Amygdala (tissue), 56 donors: ENCODE data around the gene LLGL2.

ENCODE experiments used
- DNase-seq, 56 donors: peaks; one replicate each; lab custom pipeline; 2025; lab: John Stamatoyannopoulos, UW

The LLGL2 gene

DNA sequence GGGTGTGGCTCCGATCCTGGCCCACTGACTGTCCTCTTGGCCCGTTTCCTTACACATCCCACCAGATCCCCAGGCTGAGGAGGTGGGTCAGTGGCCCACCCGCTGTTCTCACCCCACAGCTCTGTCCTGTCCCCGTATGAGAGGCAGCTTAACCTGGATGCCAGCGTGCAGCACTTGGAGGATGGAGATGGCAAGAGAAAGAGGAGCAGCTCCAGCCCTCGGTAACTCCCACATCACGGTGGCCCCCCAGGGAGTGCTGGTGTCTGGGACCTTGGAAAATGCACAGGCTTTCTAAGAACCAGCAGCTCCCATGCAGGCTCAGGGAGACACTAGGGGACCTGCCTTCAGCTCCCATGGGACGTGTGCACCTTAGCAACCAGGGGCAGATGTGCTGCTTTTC is 4.2 kb upstream of the LLGL2 start:
- no peak for DNase-seq

GRCh38 chr17:75521951-75522727 is 3.4 kb upstream of the LLGL2 start:
- no peak for DNase-seq

DNA sequence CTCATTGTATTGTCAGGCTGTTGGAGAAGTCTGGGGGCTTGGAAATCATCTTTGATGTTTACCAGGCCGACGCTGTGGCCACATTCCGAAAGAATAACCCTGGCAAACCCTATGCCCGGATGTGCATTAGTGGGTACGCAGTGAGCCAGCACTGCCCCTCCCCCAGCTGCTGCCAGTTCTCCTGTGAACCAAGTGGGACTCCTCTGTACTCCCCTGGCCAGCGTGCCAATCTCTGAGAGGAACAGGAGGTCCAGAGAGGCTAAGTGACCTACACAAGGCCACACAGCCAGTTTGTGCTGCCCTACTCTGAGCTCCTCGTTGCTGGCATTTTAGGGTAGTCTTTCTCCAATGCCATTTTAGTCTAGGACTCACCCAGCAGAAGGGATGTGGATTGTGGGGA is 1.9 kb upstream of the LLGL2 start:
- DNase-seq: no peak

- DNase-seq: no peak
These were observed 1.1 kb upstream of the LLGL2 start for GRCh38 chr17:75524269-75524969.

GRCh38 chr17:75525806-75526554 is 483 bp downstream of the LLGL2 start:
- no peak for DNase-seq

DNA sequence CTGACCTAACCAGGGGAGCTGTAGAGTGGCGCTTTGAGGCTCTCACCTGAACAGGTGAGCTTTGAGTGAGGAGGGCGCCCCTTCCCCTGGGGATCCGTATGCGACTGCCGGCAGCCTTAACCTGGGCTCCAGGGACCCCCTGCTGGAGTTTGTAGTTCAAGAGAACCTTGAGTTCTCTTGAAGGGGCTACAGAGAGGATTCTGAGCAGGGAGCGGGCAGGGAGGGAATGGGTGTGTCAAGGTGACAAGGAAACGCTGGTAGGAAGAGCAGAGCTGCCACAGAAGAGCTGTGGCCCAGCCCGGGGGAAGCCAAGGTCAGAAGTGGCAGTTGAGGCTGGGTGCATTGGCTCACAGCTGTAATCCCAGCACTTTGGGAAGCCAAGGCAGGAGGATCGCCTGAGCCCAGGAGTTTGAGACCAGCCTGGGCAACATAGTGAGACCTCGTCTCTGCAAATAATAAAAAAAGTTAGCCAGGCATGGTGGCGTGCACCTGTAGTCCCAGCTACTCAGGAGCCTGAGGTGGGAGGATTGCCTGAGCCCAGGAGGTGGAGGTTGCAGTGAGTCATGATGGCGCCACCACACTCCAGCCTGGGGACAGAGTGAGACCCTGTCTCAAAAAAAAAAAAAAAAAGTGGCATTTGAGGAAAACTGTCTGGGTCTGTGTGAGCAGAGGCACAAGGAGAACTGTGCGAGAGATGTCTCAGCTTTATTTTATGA is 1.2 kb downstream of the LLGL2 start:
- no peak for DNase-seq

GRCh38 chr17:75530837-75531720 is 5.6 kb downstream of the LLGL2 start:
- DNase-seq: no peak

DNA sequence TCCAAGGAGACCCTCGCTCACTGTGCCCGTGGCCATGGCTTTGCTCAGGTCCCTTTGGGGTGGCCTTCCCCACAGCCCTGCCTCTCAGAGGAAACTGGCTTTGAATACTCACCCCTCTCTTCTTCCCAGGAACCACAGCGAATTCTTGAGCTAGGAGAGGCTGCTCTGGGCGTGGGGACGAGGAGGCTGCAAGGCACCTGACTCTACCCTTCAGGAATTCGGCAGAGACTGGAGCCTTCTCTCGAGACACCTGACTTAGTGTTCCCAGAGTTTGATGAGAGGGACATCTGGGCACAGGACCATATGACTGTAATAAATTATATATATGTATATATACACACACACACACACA is 6.2 kb downstream of the LLGL2 start:
- DNase-seq: no peak

DNA sequence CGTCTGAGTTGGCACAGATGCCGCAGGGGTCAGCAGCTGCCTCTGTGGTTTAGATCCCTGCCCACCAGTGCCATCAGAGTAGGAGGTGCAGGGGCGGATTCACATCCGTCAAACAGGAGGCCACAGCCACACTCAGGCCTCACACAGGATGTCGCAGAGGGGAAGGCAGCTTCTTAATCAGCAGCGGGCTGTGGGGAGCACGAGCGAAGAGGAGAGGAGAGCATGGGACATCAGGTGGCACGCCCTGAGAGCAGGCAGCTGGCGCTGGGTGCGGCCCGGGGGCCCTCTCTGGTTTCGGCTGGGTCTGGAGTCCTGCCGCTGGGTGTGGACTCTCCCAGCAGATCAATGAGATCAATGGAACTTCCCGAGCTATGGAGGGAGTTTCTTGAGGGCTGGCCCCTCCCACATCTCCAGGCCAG is 9.6 kb downstream of the LLGL2 start:
- DNase-seq: no peak

- DNase-seq: no peak
These were observed 10.4 kb downstream of the LLGL2 start for GRCh38 chr17:75535871-75536270.

GRCh38 chr17:75536366-75536765 is 10.9 kb downstream of the LLGL2 start:
- DNase-seq: no peak

GRCh38 chr17:75539967-75540729 is 14.7 kb downstream of the LLGL2 start:
- no peak for DNase-seq

DNA sequence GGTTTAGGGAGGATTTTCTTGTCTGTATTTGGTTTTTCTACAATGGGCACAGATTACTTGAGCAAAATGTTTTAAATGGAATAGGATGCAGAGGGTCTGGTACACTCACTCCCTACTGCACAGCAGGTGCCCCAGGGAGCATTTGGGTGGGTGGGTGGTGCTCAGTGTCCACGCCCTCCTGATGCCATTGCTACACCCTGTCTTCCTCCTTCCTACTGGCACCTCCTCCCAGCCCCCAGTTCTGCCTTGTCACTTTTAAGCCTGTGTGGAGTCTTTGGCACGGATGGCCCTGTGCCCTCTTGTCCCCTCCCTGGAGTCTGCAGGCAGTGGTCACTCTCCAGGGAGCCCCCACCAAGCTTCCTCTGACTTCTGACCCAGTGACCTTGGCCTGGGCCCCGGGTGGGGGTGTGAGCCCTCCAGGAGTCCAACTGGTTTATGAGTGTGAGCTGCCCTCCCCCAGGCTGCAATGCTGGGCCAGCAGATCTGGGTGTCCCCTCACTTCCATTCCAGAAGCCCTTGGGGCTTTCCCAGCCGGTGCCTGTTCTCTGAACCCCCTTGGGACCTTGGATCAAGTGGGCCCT is 15.5 kb downstream of the LLGL2 start:
- no peak for DNase-seq

- DNase-seq: no peak
These were observed 16.7 kb downstream of the LLGL2 start for GRCh38 chr17:75542229-75542628.

- no peak for DNase-seq
These were observed 17.3 kb downstream of the LLGL2 start for GRCh38 chr17:75542728-75543336.

DNA sequence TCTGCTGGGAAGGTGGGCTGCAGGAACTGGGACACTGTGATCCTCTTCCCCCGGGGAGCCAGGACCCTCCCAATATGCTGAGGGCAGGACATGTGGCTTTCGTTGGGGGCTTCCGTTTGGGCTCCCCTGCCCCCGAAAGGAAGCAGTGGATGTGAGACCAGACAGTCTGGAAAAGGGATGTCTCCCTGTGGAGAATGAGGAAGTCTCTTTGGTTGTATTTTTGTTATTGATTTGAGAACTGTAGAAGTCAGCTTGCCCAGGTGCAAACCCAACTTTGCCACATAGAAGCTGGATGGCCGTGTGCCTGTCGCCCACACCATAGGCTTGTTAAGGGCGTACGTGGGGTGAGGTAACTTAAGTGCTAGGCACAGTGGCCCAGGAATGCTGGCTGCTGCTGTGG is 18.8 kb downstream of the LLGL2 start:
- DNase-seq: no peak

- DNase-seq: no peak
These were observed 20.7 kb downstream of the LLGL2 start for GRCh38 chr17:75546181-75546580.

DNA sequence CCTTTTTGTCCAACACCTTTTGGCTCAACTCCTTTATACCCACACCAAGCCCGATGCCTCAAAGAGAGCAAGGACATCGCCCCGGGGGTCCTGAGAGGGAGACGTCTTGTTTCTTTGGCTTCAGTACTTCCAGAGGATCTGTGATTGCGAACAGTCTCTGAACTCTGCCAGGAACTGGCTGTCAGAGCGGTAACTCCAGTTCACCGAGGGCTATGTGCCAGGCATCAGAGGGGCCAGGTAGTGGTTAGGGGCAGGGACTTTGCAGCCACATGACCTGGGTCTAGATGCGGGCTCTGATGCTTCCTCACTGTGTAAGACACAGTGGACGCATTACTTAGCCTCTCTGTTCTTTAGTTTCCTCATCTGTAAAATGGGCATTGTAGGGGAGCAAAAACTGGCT is 21.6 kb downstream of the LLGL2 start:
- no peak for DNase-seq
